ENCODE results near the gene INPP4A.

DNA sequence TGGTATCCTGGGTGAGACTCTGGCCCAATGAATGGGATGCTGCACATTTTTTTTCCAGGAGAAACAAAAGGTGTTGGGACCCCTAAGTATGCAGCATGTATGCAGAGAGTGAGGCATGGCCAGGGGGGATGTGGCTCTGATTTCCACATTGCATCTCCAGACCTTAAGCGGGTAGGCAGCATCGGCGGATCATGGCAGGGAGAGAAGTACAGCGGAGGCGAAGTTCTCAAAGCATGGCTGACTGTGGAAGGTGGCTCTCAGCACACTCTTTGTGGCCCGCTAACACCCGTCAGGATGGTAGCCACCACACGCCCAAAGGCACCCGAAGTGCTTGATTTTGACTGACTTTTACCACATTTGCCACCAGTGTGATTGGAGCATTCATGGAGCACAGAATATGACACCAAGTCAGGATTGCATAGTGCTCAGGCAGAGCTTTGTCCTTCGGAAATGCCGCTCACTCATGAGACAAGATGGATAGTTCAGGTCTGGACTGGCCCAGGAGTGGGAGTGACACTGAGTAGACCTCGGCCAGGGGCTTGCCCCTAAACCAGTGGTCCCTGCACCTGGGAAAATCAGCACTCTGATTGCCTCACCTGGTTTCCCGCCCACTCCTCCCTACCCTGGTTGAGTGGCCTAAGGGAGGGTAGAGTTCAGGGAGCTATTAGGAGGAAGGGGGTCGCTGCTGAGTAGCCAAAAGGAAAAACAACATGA lies 14.2 kb downstream of the INPP4A start:
- TF ChIP-seq, protein P1, sequence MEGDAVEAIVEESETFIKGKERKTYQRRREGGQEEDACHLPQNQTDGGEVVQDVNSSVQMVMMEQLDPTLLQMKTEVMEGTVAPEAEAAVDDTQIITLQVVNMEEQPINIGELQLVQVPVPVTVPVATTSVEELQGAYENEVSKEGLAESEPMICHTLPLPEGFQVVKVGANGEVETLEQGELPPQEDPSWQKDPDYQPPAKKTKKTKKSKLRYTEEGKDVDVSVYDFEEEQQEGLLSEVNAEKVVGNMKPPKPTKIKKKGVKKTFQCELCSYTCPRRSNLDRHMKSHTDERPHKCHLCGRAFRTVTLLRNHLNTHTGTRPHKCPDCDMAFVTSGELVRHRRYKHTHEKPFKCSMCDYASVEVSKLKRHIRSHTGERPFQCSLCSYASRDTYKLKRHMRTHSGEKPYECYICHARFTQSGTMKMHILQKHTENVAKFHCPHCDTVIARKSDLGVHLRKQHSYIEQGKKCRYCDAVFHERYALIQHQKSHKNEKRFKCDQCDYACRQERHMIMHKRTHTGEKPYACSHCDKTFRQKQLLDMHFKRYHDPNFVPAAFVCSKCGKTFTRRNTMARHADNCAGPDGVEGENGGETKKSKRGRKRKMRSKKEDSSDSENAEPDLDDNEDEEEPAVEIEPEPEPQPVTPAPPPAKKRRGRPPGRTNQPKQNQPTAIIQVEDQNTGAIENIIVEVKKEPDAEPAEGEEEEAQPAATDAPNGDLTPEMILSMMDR (IDR thresholded peaks at IDR 0.05): no peak
- TF ChIP-seq EP300 (IDR thresholded peaks at IDR 0.05): no peak

Data from upper lobe of left lung (tissue), 4 donors.